SK-N-SH treated with all-trans-retinoic acid at 6 μM for 48 hours (cell line): ENCODE measurements around the gene TMA7.

ENCODE experiments used
- ATAC-seq: fragments of 200-7000 bp; cut with Tn5 transposase; 3 replicates; pipeline ENCODE4 v1.9.1; 2020; ENCODE audit warnings: mild to moderate bottlenecking, moderate library complexity
- ARNTL ChIP-seq: fragments of 450-650 bp; formaldehyde crosslinking; IDR thresholded peaks from 2 replicates; pipeline ENCODE4 v1.5.0; 2020; ENCODE audit warnings: low read depth, mild to moderate bottlenecking, moderate library complexity, borderline replicate concordance
- BACH2 ChIP-seq: fragments of 250-450 bp; sonication (Bioruptor Pico); IDR thresholded peaks from 2 replicates; pipeline ENCODE4 v1.9.0; 2021; ENCODE audit warnings: mild to moderate bottlenecking, borderline replicate concordance
- CREB5 ChIP-seq: fragments of 250-450 bp; sonication (Bioruptor Pico); IDR thresholded peaks from 2 replicates; pipeline ENCODE4 v1.5.1; 2020; ENCODE audit warnings: low read depth, mild to moderate bottlenecking, moderate library complexity
- CSDC2 ChIP-seq: fragments of 250-450 bp; sonication (Bioruptor Pico); IDR thresholded peaks from 2 replicates; pipeline ENCODE4 v1.5.0; 2020; ENCODE audit warnings: mild to moderate bottlenecking, moderate library complexity
- ESRRG ChIP-seq: fragments of 250-450 bp; sonication (Bioruptor Pico); IDR thresholded peaks from 2 replicates; pipeline ENCODE4 v1.6.1; 2021; ENCODE audit warnings: mild to moderate bottlenecking
- GLIS3 ChIP-seq: fragments of 250-450 bp; sonication (Bioruptor Pico); IDR thresholded peaks from 2 replicates; pipeline ENCODE4 v1.5.0; 2020; ENCODE audit warnings: mild to moderate bottlenecking, moderate library complexity
- OSR1 ChIP-seq: fragments of 250-450 bp; sonication (Bioruptor Pico); IDR thresholded peaks from 2 replicates; pipeline ENCODE4 v1.8.0; 2022; ENCODE audit warnings: moderate library complexity, mild to moderate bottlenecking, inconsistent platforms
- PPARA ChIP-seq: fragments of 250-450 bp; sonication (Bioruptor Pico); IDR thresholded peaks from 2 replicates; pipeline ENCODE4 v1.5.0; 2020; ENCODE audit warnings: mild to moderate bottlenecking, borderline replicate concordance
- RARB ChIP-seq: fragments of 250-450 bp; sonication (Bioruptor Pico); IDR thresholded peaks from 2 replicates; pipeline ENCODE4 v1.8.0; 2021; ENCODE audit warnings: mild to moderate bottlenecking, moderate library complexity
- SNAI2 ChIP-seq: fragments of 250-450 bp; sonication (Bioruptor Pico); IDR thresholded peaks from 2 replicates; pipeline ENCODE4 v1.5.0; 2020; ENCODE audit warnings: mild to moderate bottlenecking, moderate library complexity
- TCF4 ChIP-seq: fragments of 250-450 bp; sonication (Bioruptor Pico); IDR thresholded peaks from 2 replicates; pipeline ENCODE4 v1.8.0; 2021; ENCODE audit warnings: mild to moderate bottlenecking, moderate library complexity, borderline replicate concordance
- TSHZ2 ChIP-seq: fragments of 250-450 bp; sonication (Bioruptor Pico); IDR thresholded peaks from 2 replicates; pipeline ENCODE4 v1.5.0; 2020; ENCODE audit warnings: mild to moderate bottlenecking, moderate library complexity
- ZC3H10 ChIP-seq: fragments of 250-450 bp; sonication (Bioruptor Pico); IDR thresholded peaks from 2 replicates; pipeline ENCODE4 v1.5.1; 2021; ENCODE audit warnings: mild to moderate bottlenecking, moderate library complexity
- ZFP3 ChIP-seq: fragments of 250-450 bp; sonication (Bioruptor Pico); IDR thresholded peaks from 2 replicates; pipeline ENCODE4 v1.5.0; 2020; ENCODE audit warnings: mild to moderate bottlenecking, moderate library complexity
- ZNF565 ChIP-seq: fragments of 450-650 bp; formaldehyde crosslinking; conservative IDR thresholded peaks from 2 replicates; pipeline ENCODE4 v1.5.0; 2020; ENCODE audit warnings: low read depth, mild to moderate bottlenecking, moderate library complexity
- ZNF70 ChIP-seq: fragments of 450-650 bp; formaldehyde crosslinking; IDR thresholded peaks from 2 replicates; pipeline ENCODE4 v1.5.0; 2020; ENCODE audit warnings: mild to moderate bottlenecking, moderate library complexity
- TF ChIP-seq, protein P1 (sequence below): fragments of 250-450 bp; sonication (Bioruptor Pico); IDR thresholded peaks from 2 replicates; pipeline ENCODE4 v1.8.0; 2021; ENCODE audit warnings: low read depth, mild to moderate bottlenecking, moderate library complexity, borderline replicate concordance
- TF ChIP-seq, protein P2 (sequence below): fragments of 250-450 bp; sonication (Bioruptor Pico); IDR thresholded peaks from 2 replicates; pipeline ENCODE4 v1.8.0; 2020; ENCODE audit warnings: mild to moderate bottlenecking, moderate library complexity, borderline replicate concordance

Gene TMA7

DNA sequence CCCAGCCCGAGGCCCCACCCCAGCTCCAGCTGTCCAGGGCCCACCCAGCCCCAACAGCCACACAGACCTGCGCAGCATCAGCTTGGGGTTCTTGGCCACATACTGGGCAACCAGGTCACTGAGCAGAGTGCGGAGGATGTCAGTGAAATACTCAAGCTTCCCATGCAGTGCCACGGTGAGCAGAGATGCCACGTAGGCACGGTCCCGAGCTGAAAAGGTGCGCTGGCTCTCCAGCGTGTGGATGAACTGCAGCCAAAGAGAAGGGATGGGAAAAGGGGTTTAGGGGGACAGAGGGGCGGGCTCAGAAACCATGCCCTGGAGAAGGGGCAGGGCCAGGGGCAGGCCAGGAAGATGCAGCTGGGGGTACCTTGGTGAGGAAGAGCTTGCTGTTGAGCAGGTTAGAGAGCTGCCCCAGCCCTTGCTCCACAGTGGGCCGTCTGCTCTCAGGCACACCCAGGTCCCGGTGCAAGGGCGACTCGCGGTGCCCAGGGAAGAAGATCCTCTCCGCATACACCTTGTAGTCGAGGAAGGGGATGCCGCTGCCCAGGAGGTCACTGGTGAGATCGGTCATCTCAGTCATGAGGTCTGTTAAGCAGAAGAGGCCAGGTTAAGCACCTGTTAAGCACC lies 27.6 kb upstream of the TMA7 start:
- ATAC-seq = no peak

DNA sequence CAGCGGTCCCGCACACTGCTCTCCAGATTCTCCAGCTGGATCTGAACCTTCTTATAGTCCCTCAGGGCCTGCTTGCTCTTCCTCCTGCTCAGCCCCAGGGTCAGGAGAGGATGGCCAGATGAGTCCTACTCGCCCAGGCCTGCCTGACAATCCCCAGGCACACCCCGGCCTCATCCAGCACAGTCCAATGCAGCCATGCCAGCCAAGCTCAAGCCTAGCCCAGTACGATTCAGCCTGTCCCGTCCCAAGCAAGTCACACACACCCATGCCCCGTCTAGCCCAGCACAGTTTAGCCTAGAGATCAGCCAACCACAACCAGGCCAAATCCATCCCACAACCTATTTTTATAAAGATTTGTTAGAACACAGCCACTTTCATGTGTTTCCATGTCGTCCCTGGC lies 27.0 kb upstream of the TMA7 start:
- TF ChIP-seq ARNTL (CRISPR knock-in tag) (no peak), GLIS3 (no peak), OSR1 (CRISPR knock-in tag) (no peak), ZNF70 (no peak), CSDC2 (CRISPR knock-in tag) (no peak)
- TF ChIP-seq, protein P1, sequence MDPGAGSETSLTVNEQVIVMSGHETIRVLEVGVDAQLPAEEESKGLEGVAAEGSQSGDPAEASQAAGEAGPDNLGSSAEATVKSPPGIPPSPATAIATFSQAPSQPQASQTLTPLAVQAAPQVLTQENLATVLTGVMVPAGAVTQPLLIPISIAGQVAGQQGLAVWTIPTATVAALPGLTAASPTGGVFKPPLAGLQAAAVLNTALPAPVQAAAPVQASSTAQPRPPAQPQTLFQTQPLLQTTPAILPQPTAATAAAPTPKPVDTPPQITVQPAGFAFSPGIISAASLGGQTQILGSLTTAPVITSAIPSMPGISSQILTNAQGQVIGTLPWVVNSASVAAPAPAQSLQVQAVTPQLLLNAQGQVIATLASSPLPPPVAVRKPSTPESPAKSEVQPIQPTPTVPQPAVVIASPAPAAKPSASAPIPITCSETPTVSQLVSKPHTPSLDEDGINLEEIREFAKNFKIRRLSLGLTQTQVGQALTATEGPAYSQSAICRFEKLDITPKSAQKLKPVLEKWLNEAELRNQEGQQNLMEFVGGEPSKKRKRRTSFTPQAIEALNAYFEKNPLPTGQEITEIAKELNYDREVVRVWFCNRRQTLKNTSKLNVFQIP (CRISPR knock-in tag) = no peak
- TF ChIP-seq, protein P2, sequence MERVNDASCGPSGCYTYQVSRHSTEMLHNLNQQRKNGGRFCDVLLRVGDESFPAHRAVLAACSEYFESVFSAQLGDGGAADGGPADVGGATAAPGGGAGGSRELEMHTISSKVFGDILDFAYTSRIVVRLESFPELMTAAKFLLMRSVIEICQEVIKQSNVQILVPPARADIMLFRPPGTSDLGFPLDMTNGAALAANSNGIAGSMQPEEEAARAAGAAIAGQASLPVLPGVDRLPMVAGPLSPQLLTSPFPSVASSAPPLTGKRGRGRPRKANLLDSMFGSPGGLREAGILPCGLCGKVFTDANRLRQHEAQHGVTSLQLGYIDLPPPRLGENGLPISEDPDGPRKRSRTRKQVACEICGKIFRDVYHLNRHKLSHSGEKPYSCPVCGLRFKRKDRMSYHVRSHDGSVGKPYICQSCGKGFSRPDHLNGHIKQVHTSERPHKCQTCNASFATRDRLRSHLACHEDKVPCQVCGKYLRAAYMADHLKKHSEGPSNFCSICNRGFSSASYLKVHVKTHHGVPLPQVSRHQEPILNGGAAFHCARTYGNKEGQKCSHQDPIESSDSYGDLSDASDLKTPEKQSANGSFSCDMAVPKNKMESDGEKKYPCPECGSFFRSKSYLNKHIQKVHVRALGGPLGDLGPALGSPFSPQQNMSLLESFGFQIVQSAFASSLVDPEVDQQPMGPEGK (CRISPR knock-in tag) = no peak
- no peak for ATAC-seq

More for the DNA sequence above, 27.6 kb upstream of the TMA7 start:
- TF ChIP-seq, protein P2 (CRISPR knock-in tag) = no peak
- no peak for TF ChIP-seq RARB
- no peak for TF ChIP-seq ESRRG (CRISPR knock-in tag)
- TF ChIP-seq OSR1 (CRISPR knock-in tag) = no peak
- TF ChIP-seq CREB5 (CRISPR knock-in tag) = no peak
- TF ChIP-seq TCF4 (CRISPR knock-in tag) = no peak
- TF ChIP-seq ZFP3 (CRISPR knock-in tag) = no peak
- TF ChIP-seq TSHZ2 = no peak
- no peak for TF ChIP-seq SNAI2

GRCh38 chr3:48413611-48414010 lies 26.4 kb upstream of the TMA7 start:
- TF ChIP-seq PPARA (no peak), ZC3H10 (CRISPR knock-in tag) (no peak), GLIS3 (no peak), OSR1 (CRISPR knock-in tag) (no peak), ESRRG (CRISPR knock-in tag) (no peak), ARNTL (CRISPR knock-in tag) (no peak), CREB5 (CRISPR knock-in tag) (no peak), CSDC2 (CRISPR knock-in tag) (no peak), BACH2 (no peak), ZNF565 (no peak), SNAI2 (no peak)
- ATAC-seq = no peak
